HG03095 (cell line): ENCODE results near the gene VSTM2B.

Experiments
- ATAC-seq: cut with Tn5 transposase; IDR thresholded peaks from one replicate; pipeline ENCODE4 v1.9.1; 2021; ENCODE audit warnings: moderate library complexity; ENCODE audit not compliant: unreplicated experiment

The VSTM2B gene

GRCh38 chr19:29515233-29515619 is 10.6 kb upstream of the VSTM2B start:
- ATAC-seq = no peak

- no peak for ATAC-seq
These were observed 10.0 kb upstream of the VSTM2B start for GRCh38 chr19:29515706-29516357.

- ATAC-seq = no peak
These were observed 9.5 kb upstream of the VSTM2B start for GRCh38 chr19:29516358-29516725.

GRCh38 chr19:29516821-29517395 is 8.9 kb upstream of the VSTM2B start:
- ATAC-seq = no peak

- ATAC-seq = no peak
These were observed 8.4 kb upstream of the VSTM2B start for GRCh38 chr19:29517412-29517811.

- no peak for ATAC-seq
These were observed 7.8 kb upstream of the VSTM2B start for GRCh38 chr19:29517946-29518345.

- ATAC-seq = no peak
These were observed 6.6 kb upstream of the VSTM2B start for GRCh38 chr19:29519146-29519545.

GRCh38 chr19:29519931-29520330 is 5.9 kb upstream of the VSTM2B start:
- no peak for ATAC-seq

- no peak for ATAC-seq
These were observed 5.4 kb upstream of the VSTM2B start for GRCh38 chr19:29520390-29520789.

GRCh38 chr19:29521291-29522075 is 4.3 kb upstream of the VSTM2B start:
- no peak for ATAC-seq

GRCh38 chr19:29523568-29523967 is 2.2 kb upstream of the VSTM2B start:
- ATAC-seq = no peak

GRCh38 chr19:29524201-29524911 is 1.4 kb upstream of the VSTM2B start:
- no peak for ATAC-seq

GRCh38 chr19:29524912-29525831 is 622 bp upstream of the VSTM2B start:
- ATAC-seq = no peak

GRCh38 chr19:29526730-29527499 is 1.1 kb downstream of the VSTM2B start:
- ATAC-seq = no peak

- ATAC-seq = no peak
These were observed 1.9 kb downstream of the VSTM2B start for GRCh38 chr19:29527500-29528328.

- no peak for ATAC-seq
These were observed 2.7 kb downstream of the VSTM2B start for GRCh38 chr19:29528350-29528945.

- no peak for ATAC-seq
These were observed 3.3 kb downstream of the VSTM2B start for GRCh38 chr19:29528946-29529645.
